ENCODE data around the gene ADGRG1.

- TF ChIP-seq SIN3A (IDR thresholded peaks at IDR 0.05; ENCODE audit: borderline replicate concordance, insufficient read depth, low read depth, low read length) (no peak), CTCF (IDR thresholded peaks at IDR 0.05) (no peak), TCF7L2 (IDR thresholded peaks at IDR 0.05; ENCODE audit: low read depth, low read length) (no peak), POLR2AphosphoS5 (IDR thresholded peaks at IDR 0.05; ENCODE audit: low read depth, low read length) (no peak), REST (IDR thresholded peaks at IDR 0.05; ENCODE audit: insufficient read depth in 1 of 2, low read depth in 2 of 2, low read length in 1 of 2) (no peak)
Observed at GRCh38 chr16:57684626-57685358, 56.4 kb downstream of the ADGRG1 start.
